HG03039 (cell line): ENCODE results near the gene ARHGAP22.

Experiments
- ATAC-seq: cut with Tn5 transposase; IDR thresholded peaks from one replicate; pipeline ENCODE4 v1.9.1; 2021; ENCODE audit warnings: mild to moderate bottlenecking, moderate library complexity; ENCODE audit not compliant: unreplicated experiment

ARHGAP22 gene

DNA sequence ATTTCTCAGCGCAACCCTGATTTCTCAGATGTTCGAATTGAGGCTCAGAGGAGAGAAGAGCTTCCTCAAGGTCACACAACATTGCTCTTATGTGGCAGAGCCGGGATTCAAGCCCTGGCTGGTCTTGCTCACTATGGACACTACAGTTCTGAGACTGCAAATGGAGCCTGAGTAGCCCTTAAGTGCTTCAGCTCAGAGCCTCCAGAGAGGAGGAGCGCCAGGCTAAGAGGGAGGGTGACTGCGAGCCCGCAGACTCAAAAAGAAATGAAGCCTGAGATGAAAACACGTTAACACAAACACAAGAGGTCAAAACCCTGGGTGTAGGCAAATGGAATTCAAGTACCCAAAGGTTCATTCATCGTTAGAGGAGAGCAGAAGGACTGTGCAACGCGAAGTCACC, 13.9 kb downstream of the ARHGAP22 start:
- ATAC-seq: no peak

DNA sequence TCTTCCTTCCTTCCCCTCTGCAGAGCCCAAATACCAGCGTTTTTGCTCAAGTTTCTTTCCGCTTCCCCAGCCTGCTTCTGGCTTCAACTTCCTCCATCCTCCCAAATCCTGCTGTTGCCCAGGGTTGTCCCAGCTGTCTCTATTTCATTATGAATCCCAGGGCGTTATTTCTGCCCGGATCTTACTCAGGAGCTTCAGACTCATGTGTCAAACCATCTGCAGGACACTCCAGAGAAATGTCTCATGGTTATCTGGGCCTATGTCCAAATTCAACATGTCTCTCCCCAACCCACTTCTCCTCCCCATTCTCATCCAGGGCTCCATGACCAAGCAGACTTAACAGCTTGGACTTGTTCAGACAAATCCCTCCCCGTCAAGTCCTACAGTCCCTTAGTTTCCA, 15.6 kb downstream of the ARHGAP22 start:
- ATAC-seq: no peak

DNA sequence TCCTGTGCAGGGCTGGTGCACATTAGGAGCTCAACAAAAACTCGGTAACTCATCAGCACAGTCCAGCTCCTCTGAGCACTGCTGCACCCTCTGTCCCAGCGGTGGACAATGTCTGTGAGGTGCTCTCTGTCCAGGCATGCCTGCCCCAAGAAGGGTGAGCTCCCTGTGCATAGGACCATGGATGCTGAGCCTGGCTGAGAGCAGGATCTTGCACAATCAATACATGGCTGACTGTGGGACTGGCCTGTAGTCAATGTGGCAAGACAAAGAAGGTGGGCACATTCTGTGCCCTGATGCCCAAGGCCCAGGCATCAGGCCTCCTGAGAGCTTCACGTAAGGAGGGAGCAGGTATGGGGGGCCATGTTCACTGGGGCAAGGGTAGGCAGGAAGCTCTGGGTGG, 17.1 kb downstream of the ARHGAP22 start:
- no peak for ATAC-seq

DNA sequence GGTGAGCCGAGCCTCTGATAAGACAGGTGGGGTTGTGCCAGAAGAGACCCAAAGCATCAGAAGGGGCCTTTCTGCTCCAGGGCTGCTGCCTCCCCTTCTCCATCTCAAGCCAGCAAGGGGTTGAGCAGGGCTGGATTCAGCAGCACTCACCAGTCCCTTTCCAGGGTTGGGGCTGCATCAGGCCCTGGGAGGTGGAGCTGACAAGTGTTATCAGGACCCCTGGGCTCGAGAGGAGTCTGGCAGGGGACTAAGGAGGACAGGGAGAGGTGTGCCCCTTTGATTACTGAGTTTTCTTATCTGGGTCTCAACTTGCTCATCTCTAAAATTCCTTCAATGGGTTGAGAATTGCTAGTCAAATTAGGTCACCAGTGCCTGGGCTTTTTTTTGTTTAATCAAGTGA, 17.8 kb downstream of the ARHGAP22 start:
- ATAC-seq: no peak

- no peak for ATAC-seq
Observed at GRCh38 chr10:48582970-48583369, 21.9 kb downstream of the ARHGAP22 start.

- ATAC-seq: no peak
Observed at GRCh38 chr10:48580236-48580635, 24.6 kb downstream of the ARHGAP22 start.

DNA sequence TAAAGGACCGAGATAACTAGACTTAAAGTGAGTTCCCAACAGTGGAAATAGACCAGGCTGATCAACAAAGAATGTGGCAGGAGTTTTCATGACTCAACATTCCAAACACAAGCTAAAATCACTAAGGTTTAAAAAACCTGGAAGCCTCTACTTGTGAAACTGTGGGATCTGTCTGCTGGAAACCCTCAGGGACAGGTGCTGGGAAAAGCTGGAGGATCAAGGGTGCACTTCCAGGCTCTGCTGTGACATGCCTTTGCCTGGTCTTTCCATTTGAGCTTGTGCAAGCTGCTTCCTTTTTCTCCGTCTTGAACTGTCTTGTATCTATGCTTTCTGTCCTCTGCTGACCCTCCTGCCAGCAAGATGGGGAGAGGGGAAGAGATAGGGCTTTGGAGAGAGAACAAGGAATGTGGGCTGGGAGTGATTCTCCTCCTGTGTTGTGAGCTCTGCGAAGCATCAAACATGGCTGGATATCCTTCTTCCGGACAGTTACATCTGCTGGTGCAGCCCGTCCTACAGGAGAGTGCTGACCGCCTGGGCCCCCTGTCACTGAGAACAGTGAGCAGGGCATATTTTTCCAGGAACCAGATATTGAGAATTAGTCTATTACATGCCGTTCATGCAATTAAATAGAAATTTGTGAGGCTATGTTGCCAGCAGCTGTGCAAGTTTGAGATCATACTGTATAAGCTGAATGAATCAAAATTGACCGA, 25.5 kb downstream of the ARHGAP22 start:
- no peak for ATAC-seq

GRCh38 chr10:48577158-48577557, 27.7 kb downstream of the ARHGAP22 start:
- ATAC-seq: no peak

DNA sequence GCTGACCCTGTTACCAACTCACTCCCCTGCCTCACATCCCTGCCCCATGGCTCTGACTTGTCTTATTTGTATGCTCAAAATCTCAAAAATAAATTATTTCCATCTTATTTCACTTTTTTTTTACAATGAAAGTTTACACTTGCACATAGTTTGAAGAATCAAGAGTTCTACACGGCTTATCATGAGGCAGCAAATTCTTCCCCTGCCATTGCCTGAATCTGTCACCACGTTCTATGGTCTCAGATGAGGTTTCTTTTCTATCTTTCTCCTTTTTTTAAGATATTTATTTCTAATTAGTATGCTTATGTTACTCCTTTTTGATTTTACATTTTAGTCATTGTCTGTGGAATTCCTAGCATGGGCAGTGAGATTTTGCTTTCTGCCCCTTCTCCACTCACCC, 28.4 kb downstream of the ARHGAP22 start:
- no peak for ATAC-seq

- ATAC-seq: no peak
Observed at GRCh38 chr10:48575901-48576300, 29.0 kb downstream of the ARHGAP22 start.

DNA sequence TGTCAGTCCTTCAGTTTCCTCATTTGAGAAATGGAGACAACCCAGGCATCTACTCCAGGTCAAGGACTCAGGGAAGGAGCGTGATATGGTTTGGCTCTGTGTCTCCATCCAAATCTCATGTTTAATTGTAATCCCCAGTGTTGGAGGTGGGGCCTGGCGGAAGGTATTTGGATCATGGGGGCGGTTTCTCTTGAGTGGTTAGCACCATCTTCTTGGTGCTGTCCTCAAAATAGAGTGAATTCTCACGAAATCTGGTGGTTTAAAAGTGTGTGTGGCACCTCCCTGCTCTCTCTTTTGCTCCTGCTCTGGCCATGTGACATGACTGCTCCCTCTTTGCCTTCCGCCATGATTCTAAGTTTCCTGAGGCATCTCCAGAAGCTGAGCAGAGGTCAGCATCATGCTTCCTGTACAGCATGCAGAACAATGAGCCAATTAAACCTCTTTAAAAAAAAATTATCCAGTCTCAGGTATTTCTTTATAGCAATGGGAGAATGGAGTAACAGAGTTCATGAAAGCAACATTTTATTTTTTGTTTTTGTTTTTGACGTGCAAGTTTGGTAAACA, 30.0 kb downstream of the ARHGAP22 start:
- no peak for ATAC-seq

GRCh38 chr10:48574322-48574796, 30.5 kb downstream of the ARHGAP22 start:
- ATAC-seq: no peak

GRCh38 chr10:48573045-48573444, 31.8 kb downstream of the ARHGAP22 start:
- ATAC-seq: no peak

GRCh38 chr10:48572414-48572813, 32.5 kb downstream of the ARHGAP22 start:
- no peak for ATAC-seq

- ATAC-seq: no peak
Observed at GRCh38 chr10:48568546-48568945, 36.3 kb downstream of the ARHGAP22 start.

GRCh38 chr10:48568131-48568530, 36.7 kb downstream of the ARHGAP22 start:
- no peak for ATAC-seq

DNA sequence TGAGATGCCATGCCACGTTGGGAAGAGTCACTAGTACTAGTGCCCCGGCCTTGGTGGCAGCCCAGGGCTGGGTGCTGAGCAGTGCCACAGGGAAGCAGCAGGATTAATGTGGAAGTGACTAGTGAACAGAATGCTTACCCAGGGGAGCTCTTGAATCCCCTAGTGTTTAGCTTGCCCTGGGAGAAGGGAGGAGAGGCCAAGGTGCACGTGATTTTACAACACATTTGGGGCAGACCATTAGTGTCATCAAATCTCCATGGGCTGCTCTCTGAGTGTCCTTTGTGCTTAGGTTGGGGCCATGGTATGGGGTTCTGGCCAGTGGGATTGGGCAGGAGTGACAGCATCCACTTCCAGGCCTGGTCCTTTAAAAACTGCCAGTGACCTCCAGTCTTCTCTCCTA, 37.5 kb downstream of the ARHGAP22 start:
- ATAC-seq: no peak

- no peak for ATAC-seq
Observed at GRCh38 chr10:48564466-48565160, 40.3 kb downstream of the ARHGAP22 start.

DNA sequence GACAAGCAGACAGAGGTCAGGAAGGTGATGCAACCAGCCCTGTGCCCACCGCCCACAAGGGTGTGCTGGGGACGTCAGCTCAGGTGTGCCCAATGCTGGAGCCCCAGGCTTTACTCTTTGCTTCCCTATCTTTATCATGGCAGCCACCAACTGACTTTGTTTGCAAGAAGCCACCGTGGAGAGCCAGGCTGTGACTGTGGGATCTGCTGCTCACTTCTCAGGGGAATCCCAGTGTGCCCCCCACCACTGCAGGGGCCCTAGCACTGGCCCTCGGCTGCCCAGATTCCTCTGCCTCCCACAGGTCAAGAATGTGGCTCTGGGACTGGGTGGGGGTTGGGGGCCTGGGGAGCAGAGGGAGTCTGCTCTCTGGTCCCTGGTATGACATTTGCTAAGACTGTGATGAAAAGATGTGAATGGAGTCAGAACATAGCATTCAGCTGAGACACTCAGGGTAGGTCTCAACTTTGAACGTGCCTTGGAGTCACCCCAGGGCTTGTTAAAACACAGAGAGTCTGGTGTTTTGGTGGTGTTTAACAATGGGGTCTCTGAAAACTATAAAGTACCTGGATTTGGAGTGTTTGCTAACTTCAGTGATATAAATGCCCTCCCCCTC, 47.3 kb downstream of the ARHGAP22 start:
- no peak for ATAC-seq

GRCh38 chr10:48556713-48557112, 48.2 kb downstream of the ARHGAP22 start:
- ATAC-seq: no peak

- ATAC-seq: no peak
Observed at GRCh38 chr10:48556065-48556464, 48.8 kb downstream of the ARHGAP22 start.
